Stimulated activated CD8-positive, alpha-beta memory T cell treated with anti-CD3 and anti-CD28 coated beads, Interleukin-7, amount 100 ng/mL, for 24 hours (primary cell): ENCODE measurements around the gene OTUD4.
"Not testable (repeated sequence)": the region's sequence is repeated elsewhere in the genome, so short reads cannot be mapped to it uniquely, and the experiment has no call there.

Experiments used
- DNase-seq: peaks from one replicate; pipeline ENCODE4 v3.0.0-alpha.2; 2020; ENCODE audit warnings: low read depth

OTUD4 gene

GRCh38 chr4:145179861-145180297 lies 510 bp downstream of the OTUD4 start:
- DNase-seq = not testable (repeated sequence)

- DNase-seq = peak; percentile 57
Observed at GRCh38 chr4:145179281-145179860, 1.0 kb downstream of the OTUD4 start.

GRCh38 chr4:145178740-145179280 lies 1.6 kb downstream of the OTUD4 start:
- no peak for DNase-seq

- no peak for DNase-seq
Observed at GRCh38 chr4:145177906-145178538, 2.4 kb downstream of the OTUD4 start.

- DNase-seq = no peak
Observed at GRCh38 chr4:145177511-145177905, 2.9 kb downstream of the OTUD4 start.

- DNase-seq = no peak
Observed at GRCh38 chr4:145176641-145177432, 3.6 kb downstream of the OTUD4 start.

- no peak for DNase-seq
Observed at GRCh38 chr4:145171911-145172310, 8.5 kb downstream of the OTUD4 start.

GRCh38 chr4:145170223-145170622 lies 10.2 kb downstream of the OTUD4 start:
- DNase-seq = no peak

- DNase-seq = no peak
Observed at GRCh38 chr4:145168581-145169187, 11.7 kb downstream of the OTUD4 start.

GRCh38 chr4:145167887-145168286 lies 12.5 kb downstream of the OTUD4 start:
- no peak for DNase-seq

GRCh38 chr4:145161549-145161948 lies 18.8 kb downstream of the OTUD4 start:
- no peak for DNase-seq

GRCh38 chr4:145156986-145157385 lies 23.4 kb downstream of the OTUD4 start:
- no peak for DNase-seq

- DNase-seq = no peak
Observed at GRCh38 chr4:145155268-145155870, 25.0 kb downstream of the OTUD4 start.

GRCh38 chr4:145154573-145154972 lies 25.8 kb downstream of the OTUD4 start:
- DNase-seq = no peak

- DNase-seq = no peak
Observed at GRCh38 chr4:145153904-145154298, 26.5 kb downstream of the OTUD4 start.

GRCh38 chr4:145153181-145153903 lies 27.0 kb downstream of the OTUD4 start:
- DNase-seq = no peak

- DNase-seq = no peak
Observed at GRCh38 chr4:145148980-145149379, 31.4 kb downstream of the OTUD4 start.

- not testable (repeated sequence) for DNase-seq
Observed at GRCh38 chr4:145136219-145136618, 44.2 kb downstream of the OTUD4 start.

- no peak for DNase-seq
Observed at GRCh38 chr4:145132511-145133098, 47.8 kb downstream of the OTUD4 start.

GRCh38 chr4:145131848-145132247 lies 48.5 kb downstream of the OTUD4 start:
- no peak for DNase-seq

GRCh38 chr4:145130788-145131399 lies 49.5 kb downstream of the OTUD4 start:
- DNase-seq = no peak
